GM13976 (cell line): ENCODE data around the gene DGAT2L6.

ENCODE experiments used
- DNase-seq: peaks from one replicate; pipeline ENCODE4 v3.0.0; 2012; ENCODE audit warnings: low spot score
- CTCF ChIP-seq: IDR thresholded peaks from 2 replicates; pipeline ENCODE4 v1.5.1; 2012; ENCODE audit warnings: borderline replicate concordance, mild to moderate bottlenecking; ENCODE audit not compliant: insufficient read depth; ENCODE audit errors: extremely low read depth, missing control alignments, control extremely low read depth
- in situ Hi-C: fragments of 300-500 bp; cut with MboI; formaldehyde crosslinking; loops from one replicate; pipeline ENCODE4 v1.12.0; 2022; ENCODE audit warnings: low sequenced_read_pairs, mixed read lengths, inconsistent platforms; ENCODE audit not compliant: unreplicated experiment

The DGAT2L6 gene

GRCh38 chrX:70247252-70247651, 70.0 kb downstream of the DGAT2L6 start:
- DNase-seq = no peak
- TF ChIP-seq CTCF = no peak
- in situ Hi-C loops = no loop called here

- TF ChIP-seq CTCF = no peak
- DNase-seq = no peak
- in situ Hi-C loops = no loop called here
Observed at GRCh38 chrX:70252491-70252890, 75.2 kb downstream of the DGAT2L6 start.

- no peak for DNase-seq
- in situ Hi-C loops = no loop called here
- no peak for TF ChIP-seq CTCF
Observed at GRCh38 chrX:70253377-70254062, 76.2 kb downstream of the DGAT2L6 start.

GRCh38 chrX:70254063-70254400, 76.7 kb downstream of the DGAT2L6 start:
- no peak for DNase-seq
- no peak for TF ChIP-seq CTCF
- in situ Hi-C loops = no loop called here

GRCh38 chrX:70254909-70255308, 77.6 kb downstream of the DGAT2L6 start:
- TF ChIP-seq CTCF = no peak
- no peak for DNase-seq
- in situ Hi-C loops = no loop called here
